ENCODE data around the gene APLN. TPM values are rescaled to one million over a fixed set of nuclear protein-coding genes. Genes with fewer than 3 reads are reported as not detected.

APLN gene
- total RNA-seq, 1 donor from 2014 or later = 7.9 TPM

GRCh38 chrX:129679901-129680300 lies 25.1 kb upstream of the APLN start:
- H3K36me3 ChIP-seq = no peaks in the 10 kb centered on the region
- TF ChIP-seq CTCF (IDR thresholded peaks at IDR 0.05) = no peak
- intact Hi-C loops (cut with DNase I) = no loop called here
- H3K9me3 ChIP-seq = no peaks in the 10 kb centered on the region
- H3K4me1 ChIP-seq = peaks cover 3% of the 10 kb centered on the region
- H3K27me3 ChIP-seq = no peaks in the 10 kb centered on the region
- no peak overlapping the region for H3K4me3 ChIP-seq
- DNase-seq (no peak), ATAC-seq (no peak)
- H3K27ac ChIP-seq = no peak overlapping the region

- ATAC-seq (peak; percentile 58), DNase-seq (peak; percentile 65)
- no peaks in the 10 kb centered on the region for H3K36me3 ChIP-seq
- peak overlapping the region; percentile 87 for H3K27ac ChIP-seq
- H3K4me1 ChIP-seq = peaks cover 3% of the 10 kb centered on the region
- H3K27me3 ChIP-seq = no peaks in the 10 kb centered on the region
- peak overlapping the region; percentile 45 for H3K4me3 ChIP-seq
- H3K9me3 ChIP-seq = no peaks in the 10 kb centered on the region
- intact Hi-C loops (cut with DNase I) = no loop called here
- no peak for TF ChIP-seq CTCF (IDR thresholded peaks at IDR 0.05)
Observed at GRCh38 chrX:129678614-129679195, 23.9 kb upstream of the APLN start.

GRCh38 chrX:129667412-129667811 lies 12.7 kb upstream of the APLN start:
- Histone ChIP-seq H3K36me3 (no peaks in the 10 kb centered on the region), H3K4me3 (no peak overlapping the region), H3K27me3 (no peaks in the 10 kb centered on the region), H3K27ac (no peak overlapping the region), H3K9me3 (no peaks in the 10 kb centered on the region), H3K4me1 (no peaks in the 10 kb centered on the region)
- TF ChIP-seq CTCF (IDR thresholded peaks at IDR 0.05) = no peak
- no peak for DNase-seq
- no peak for ATAC-seq
- intact Hi-C loops (cut with DNase I) = no loop called here

GRCh38 chrX:129665916-129666644 lies 11.3 kb upstream of the APLN start:
- intact Hi-C loops (cut with DNase I) = no loop called here
- H3K27me3 ChIP-seq = no peaks in the 10 kb centered on the region
- no peaks in the 10 kb centered on the region for H3K4me1 ChIP-seq
- no peak for TF ChIP-seq CTCF (IDR thresholded peaks at IDR 0.05)
- no peak overlapping the region for H3K4me3 ChIP-seq
- H3K9me3 ChIP-seq = no peaks in the 10 kb centered on the region
- DNase-seq (no peak), ATAC-seq (no peak)
- no peak overlapping the region for H3K27ac ChIP-seq
- H3K36me3 ChIP-seq = no peaks in the 10 kb centered on the region

- no peak overlapping the region for H3K27ac ChIP-seq
- DNase-seq (no peak), ATAC-seq (no peak)
- no peaks in the 10 kb centered on the region for H3K9me3 ChIP-seq
- H3K4me1 ChIP-seq = no peaks in the 10 kb centered on the region
- no peak for TF ChIP-seq CTCF (IDR thresholded peaks at IDR 0.05)
- intact Hi-C loops (cut with DNase I) = no loop called here
- H3K27me3 ChIP-seq = no peaks in the 10 kb centered on the region
- H3K36me3 ChIP-seq = no peaks in the 10 kb centered on the region
- H3K4me3 ChIP-seq = no peak overlapping the region
Observed at GRCh38 chrX:129663171-129663570, 8.4 kb upstream of the APLN start.

Measured in upper lobe of right lung (tissue), 1 donor.